Skeletal muscle tissue (tissue), 4 donors: ENCODE results near the gene SPDYE9. TPM values are rescaled to one million over a fixed set of nuclear protein-coding genes. Genes with fewer than 3 reads are reported as not detected.
"Not testable (repeated sequence)": the region's sequence is repeated elsewhere in the genome, so short reads cannot be mapped to it uniquely, and the experiment has no call there.

Experiments used
- H3K27ac ChIP-seq: one replicate; pipeline ENCODE4 v1.7.0; 2013; ENCODE audit warnings: mild to moderate bottlenecking, low read depth, low read length, inconsistent platforms
- H3K27me3 ChIP-seq, 3 donors: one replicate each; pipeline ENCODE4 v1.7.0; 2013; ENCODE audit warnings: low read length in 3 of 3; ENCODE audit not compliant: control insufficient read depth in 3 of 3, insufficient read depth in 3 of 3
- H3K36me3 ChIP-seq, 3 donors: one replicate each; pipeline ENCODE4 v1.7.0; 2013; ENCODE audit warnings: low read length in 3 of 3; ENCODE audit not compliant: control insufficient read depth in 3 of 3, insufficient read depth in 3 of 3
- H3K4me1 ChIP-seq, 3 donors: one replicate each; pipeline ENCODE4 v1.7.0; 2013; ENCODE audit warnings: low read length in 3 of 3, mild to moderate bottlenecking in 3 of 3; ENCODE audit not compliant: control insufficient read depth in 3 of 3, insufficient read depth in 3 of 3
- H3K4me3 ChIP-seq, 3 donors: one replicate each; pipeline ENCODE4 v1.7.0; 2013; ENCODE audit warnings: low read length in 3 of 3
- H3K9ac ChIP-seq, 3 donors: one replicate each; pipeline ENCODE4 v1.7.0; 2013; ENCODE audit warnings: low read length in 3 of 3, mild to moderate bottlenecking in 3 of 3, moderate library complexity in 2 of 3, low read depth in 1 of 3
- H3K9me3 ChIP-seq, 3 donors: one replicate each; pipeline ENCODE4 v1.7.0; 2013; ENCODE audit warnings: low read length in 3 of 3; ENCODE audit not compliant: control insufficient read depth in 3 of 3
- total RNA-seq: library from RNA; depleted of rRNA; stranded (reverse); fragments of >200 nt; gene quantifications from one replicate; pipeline ENCODE4 v1.2.3, GENCODE V29; 2014
- donor health status: Osteomylitis.

The SPDYE9 gene, protein sequence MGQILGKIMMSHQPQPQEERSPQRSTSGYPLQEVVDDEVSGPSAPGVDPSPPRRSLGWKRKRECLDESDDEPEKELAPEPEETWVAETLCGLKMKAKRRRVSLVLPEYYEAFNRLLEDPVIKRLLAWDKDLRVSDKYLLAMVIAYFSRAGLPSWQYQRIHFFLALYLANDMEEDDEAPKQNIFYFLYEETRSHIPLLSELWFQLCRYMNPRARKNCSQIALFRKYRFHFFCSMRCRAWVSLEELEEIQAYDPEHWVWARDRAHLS
- total RNA-seq = not detected

DNA sequence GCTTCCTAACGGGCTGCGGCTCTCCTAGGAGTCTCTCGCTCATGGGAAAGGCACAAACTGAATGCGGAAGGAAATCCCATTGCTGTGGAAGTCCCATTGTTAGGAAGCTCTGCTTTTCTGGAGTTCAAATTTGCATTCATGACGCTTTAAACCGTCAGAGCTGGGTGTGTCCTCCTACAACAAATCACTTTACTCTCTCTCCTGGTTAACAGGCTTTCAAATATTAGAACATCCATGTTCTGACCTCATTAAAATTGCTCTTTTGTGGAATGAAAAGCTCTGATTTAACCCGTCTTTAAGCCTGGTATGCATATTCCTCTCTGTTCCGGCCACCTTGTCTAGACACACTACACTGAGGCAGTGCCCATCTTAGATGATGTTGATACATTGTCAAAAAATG lies at the start of gene SPDYE9:
TSS of gene SPDYE9 (minus strand) at position 101 of the 400 bp plus-strand sequence. CDS start 1,800 bp downstream, outside the sequence.
- not testable (repeated sequence) for H3K27me3 ChIP-seq, H3K27ac ChIP-seq, H3K36me3 ChIP-seq, H3K9ac ChIP-seq, H3K4me1 ChIP-seq, H3K9me3 ChIP-seq, H3K4me3 ChIP-seq

DNA sequence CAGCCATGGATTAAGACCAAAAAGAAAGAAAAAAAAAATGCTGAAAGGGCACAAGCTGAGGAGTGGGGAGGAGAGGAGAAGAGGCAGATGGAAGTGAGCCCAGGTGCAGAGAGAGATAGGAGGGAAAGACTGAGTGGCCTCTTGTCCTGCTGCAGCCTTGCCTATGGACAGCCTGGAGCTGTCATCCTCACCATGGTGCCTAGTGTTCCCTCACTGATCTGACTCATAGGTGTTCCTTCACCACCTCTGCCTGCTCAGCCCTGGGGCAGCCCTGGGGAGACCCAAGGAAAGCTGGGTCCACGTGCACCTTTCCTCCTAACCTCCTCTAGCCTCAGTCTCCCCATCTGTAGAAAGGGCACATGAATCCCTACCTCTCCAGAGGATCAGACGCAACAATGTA lies 49.0 kb upstream of the SPDYE9 start:
- H3K9me3 ChIP-seq, H3K9ac ChIP-seq, H3K36me3 ChIP-seq, H3K4me1 ChIP-seq, H3K27me3 ChIP-seq, H3K27ac ChIP-seq, H3K4me3 ChIP-seq: not testable (repeated sequence)

DNA sequence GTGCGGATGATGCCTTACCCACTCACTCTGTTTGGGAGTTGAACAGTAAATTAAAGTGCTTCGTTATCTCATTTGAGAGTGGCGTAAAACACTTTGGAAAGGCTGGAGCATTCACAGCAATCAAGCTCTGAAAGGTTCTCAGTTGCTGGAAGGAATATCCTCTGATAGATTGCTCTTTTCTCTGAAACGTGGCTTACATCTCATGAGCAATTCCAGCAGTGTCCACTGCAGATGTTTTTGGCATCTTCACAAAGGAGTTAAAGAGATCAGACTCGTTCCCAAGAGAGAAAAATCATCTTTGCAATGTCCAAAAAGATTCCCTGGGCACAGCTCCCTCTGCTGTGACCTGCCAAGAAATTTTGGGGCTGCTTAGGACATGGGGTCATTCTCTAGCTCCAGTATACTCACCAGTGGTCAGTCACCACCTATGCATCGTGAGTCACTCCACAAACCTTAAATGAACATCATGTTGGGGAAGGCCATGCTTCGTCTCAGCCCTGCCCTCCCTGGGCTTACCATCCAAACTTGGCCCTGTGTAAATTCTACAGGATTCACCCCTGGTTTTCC lies 46.9 kb upstream of the SPDYE9 start:
- not testable (repeated sequence) for H3K9ac ChIP-seq, H3K27me3 ChIP-seq, H3K9me3 ChIP-seq, H3K4me1 ChIP-seq, H3K27ac ChIP-seq, H3K36me3 ChIP-seq, H3K4me3 ChIP-seq

DNA sequence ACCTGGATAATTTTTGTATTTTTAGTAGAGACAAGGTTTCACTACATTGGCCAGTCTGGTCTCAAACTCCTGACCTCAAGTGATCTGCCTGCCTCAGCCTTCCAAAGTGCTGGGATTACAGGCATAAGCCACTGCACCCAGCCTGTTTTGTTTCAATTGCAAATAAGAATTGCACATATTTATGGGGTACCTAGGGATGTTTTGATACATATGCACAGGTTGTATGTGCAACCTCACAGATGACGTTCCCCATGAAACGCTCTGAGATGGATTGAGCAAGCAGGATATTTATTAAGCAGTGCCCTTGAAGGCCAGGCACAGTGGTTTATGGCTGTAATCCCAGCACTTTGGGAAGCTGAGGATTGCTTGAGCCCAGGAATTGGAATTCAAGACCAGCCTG lies 44.8 kb upstream of the SPDYE9 start:
- not testable (repeated sequence) for H3K36me3 ChIP-seq, H3K27me3 ChIP-seq, H3K27ac ChIP-seq, H3K4me1 ChIP-seq, H3K4me3 ChIP-seq, H3K9me3 ChIP-seq, H3K9ac ChIP-seq

DNA sequence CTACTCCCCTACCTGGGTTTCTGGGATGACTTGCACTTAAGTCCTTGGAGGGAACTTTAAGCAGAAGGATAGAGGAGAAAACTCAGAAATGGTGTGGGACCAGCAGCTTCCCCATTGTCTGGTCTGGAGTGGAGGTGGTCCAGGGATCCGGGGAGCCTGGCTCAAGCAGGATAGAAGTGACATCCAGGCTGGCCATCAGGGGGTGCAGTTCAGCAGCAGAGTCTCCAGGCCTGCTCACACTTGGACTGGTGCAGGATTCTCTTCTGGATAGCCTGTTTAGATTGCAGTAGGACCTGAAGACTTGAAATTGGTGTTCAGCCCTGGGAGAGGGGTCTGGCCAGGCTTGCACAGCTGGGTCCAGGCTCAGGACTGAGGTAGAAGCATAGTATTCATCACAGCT lies 38.3 kb upstream of the SPDYE9 start:
- H3K4me1 ChIP-seq, H3K9me3 ChIP-seq, H3K36me3 ChIP-seq, H3K9ac ChIP-seq, H3K27ac ChIP-seq, H3K27me3 ChIP-seq, H3K4me3 ChIP-seq: not testable (repeated sequence)

DNA sequence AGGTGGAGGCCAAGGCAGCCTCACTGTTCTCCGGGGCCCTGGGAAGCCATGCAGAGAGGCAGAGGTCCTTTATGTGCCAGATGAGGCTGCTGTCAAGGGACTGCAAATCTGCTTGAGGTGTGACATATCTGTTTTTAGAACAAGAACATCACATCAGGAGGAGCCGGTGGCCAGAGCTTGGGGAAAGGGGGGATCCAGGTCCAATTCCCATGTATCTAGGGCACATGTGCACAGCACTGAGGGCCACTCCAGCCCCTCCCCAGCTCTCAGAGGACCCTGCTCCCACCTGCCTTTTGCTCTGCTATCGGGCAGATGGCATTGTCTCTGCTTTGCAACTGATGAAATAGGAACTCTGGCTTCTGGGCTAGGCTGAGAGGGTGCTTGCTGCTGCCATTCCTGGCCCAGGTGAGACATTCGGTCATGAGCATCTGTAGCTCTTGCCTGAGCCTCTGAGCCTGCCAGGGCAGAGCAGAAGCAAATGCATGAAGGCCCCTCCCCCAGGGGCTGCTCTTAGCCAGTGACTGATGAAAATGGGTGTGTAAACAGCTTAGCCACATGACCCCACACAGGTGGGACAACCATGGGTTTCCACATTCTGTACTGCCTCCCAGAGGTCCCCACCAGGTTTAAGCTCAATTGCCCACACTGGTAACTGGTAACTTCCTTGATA lies 37.1 kb upstream of the SPDYE9 start:
- not testable (repeated sequence) for H3K9me3 ChIP-seq, H3K36me3 ChIP-seq, H3K27ac ChIP-seq

DNA sequence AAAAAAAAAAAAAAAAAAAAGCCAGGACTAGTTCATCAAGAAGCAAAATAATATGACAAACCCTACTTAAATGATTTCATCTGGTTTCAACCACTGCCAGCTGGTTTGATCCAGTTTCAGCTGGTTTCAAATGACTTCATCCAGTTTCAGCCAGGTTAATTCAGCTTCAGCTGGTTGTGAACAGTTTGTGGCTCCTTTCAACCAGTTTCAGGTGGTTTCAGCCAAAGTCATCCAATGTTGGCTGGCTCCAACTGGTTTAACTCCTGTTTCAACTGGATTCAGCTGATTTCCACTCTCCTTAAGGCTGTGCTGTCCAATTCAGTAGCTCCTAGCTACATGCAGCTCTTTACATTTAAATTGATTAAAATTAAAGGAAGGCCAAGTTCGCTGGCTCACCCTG lies 32.3 kb upstream of the SPDYE9 start:
- not testable (repeated sequence) for H3K4me3 ChIP-seq, H3K27ac ChIP-seq, H3K36me3 ChIP-seq, H3K9me3 ChIP-seq, H3K27me3 ChIP-seq, H3K4me1 ChIP-seq, H3K9ac ChIP-seq

More for the DNA sequence above, 37.1 kb upstream of the SPDYE9 start:
- not testable (repeated sequence) for H3K9ac ChIP-seq, H3K4me1 ChIP-seq, H3K27me3 ChIP-seq, H3K4me3 ChIP-seq

DNA sequence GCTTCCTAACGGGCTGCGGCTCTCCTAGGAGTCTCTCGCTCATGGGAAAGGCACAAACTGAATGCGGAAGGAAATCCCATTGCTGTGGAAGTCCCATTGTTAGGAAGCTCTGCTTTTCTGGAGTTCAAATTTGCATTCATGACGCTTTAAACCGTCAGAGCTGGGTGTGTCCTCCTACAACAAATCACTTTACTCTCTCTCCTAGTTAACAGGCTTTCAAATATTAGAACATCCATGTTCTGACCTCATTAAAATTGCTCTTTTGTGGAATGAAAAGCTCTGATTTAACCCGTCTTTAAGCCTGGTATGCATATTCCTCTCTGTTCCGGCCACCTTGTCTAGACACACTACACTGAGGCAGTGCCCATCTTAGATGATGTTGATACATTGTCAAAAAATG lies 28.0 kb downstream of the SPDYE9 start, which contains the start of gene SPDYE11:
TSS of gene SPDYE11 (minus strand) at position 101 of the 400 bp plus-strand sequence. CDS start 1,800 bp downstream, outside the sequence.
- not testable (repeated sequence) for H3K9ac ChIP-seq, H3K4me3 ChIP-seq, H3K9me3 ChIP-seq, H3K27ac ChIP-seq, H3K4me1 ChIP-seq, H3K27me3 ChIP-seq, H3K36me3 ChIP-seq

DNA sequence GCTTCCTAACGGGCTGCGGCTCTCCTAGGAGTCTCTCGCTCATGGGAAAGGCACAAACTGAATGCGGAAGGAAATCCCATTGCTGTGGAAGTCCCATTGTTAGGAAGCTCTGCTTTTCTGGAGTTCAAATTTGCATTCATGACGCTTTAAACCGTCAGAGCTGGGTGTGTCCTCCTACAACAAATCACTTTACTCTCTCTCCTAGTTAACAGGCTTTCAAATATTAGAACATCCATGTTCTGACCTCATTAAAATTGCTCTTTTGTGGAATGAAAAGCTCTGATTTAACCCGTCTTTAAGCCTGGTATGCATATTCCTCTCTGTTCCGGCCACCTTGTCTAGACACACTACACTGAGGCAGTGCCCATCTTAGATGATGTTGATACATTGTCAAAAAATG lies 56.2 kb downstream of the SPDYE9 start, which contains the start of gene SPDYE8:
TSS of gene SPDYE8 (minus strand) at position 101 of the 400 bp plus-strand sequence. CDS start 1,800 bp downstream, outside the sequence.
- not testable (repeated sequence) for H3K4me3 ChIP-seq, H3K27me3 ChIP-seq, H3K9ac ChIP-seq, H3K36me3 ChIP-seq, H3K4me1 ChIP-seq, H3K9me3 ChIP-seq, H3K27ac ChIP-seq
